GM10266 (cell line): ENCODE data around the gene LEMD2.
A peak's percentile ranks its signal among the peaks of the same experiment; 100 is the strongest.

Experiments used
- DNase-seq: peaks from one replicate; pipeline ENCODE4 v3.0.0; 2012; ENCODE audit errors: extremely low spot score
- CTCF ChIP-seq: IDR thresholded peaks from 2 replicates; pipeline ENCODE4 v1.5.1; 2012; ENCODE audit warnings: mild to moderate bottlenecking, low read depth; ENCODE audit not compliant: control insufficient read depth, insufficient read depth; ENCODE audit errors: missing control alignments

The LEMD2 gene

GRCh38 chr6:33789550-33789895 lies 593 bp upstream of the LEMD2 start:
- TF ChIP-seq CTCF = no peak
- no peak for DNase-seq

- no peak for TF ChIP-seq CTCF
- peak; percentile 87 for DNase-seq
Observed at GRCh38 chr6:33787954-33788693, 806 bp downstream of the LEMD2 start.

- no peak for TF ChIP-seq CTCF
- DNase-seq = no peak
Observed at GRCh38 chr6:33787346-33787953, 1.5 kb downstream of the LEMD2 start.

GRCh38 chr6:33786736-33787135 lies 2.2 kb downstream of the LEMD2 start:
- TF ChIP-seq CTCF = no peak
- DNase-seq = no peak

GRCh38 chr6:33785778-33786177 lies 3.2 kb downstream of the LEMD2 start:
- no peak for TF ChIP-seq CTCF
- no peak for DNase-seq

GRCh38 chr6:33784787-33785186 lies 4.1 kb downstream of the LEMD2 start:
- no peak for DNase-seq
- TF ChIP-seq CTCF = no peak

GRCh38 chr6:33783781-33784520 lies 5.0 kb downstream of the LEMD2 start:
- no peak for TF ChIP-seq CTCF
- no peak for DNase-seq
